Stimulated activated CD4-positive, alpha-beta T cell treated with anti-CD3 and anti-CD28 coated beads, Interleukin-2, amount 100 ng/mL, for 24 hours (primary cell): ENCODE results near the gene PLLP.

Experiments used
- DNase-seq, 2 donors: peaks; one replicate each; pipeline ENCODE4 v3.0.0-alpha.2; 2020

Gene PLLP

GRCh38 chr16:57284209-57284951, at the start of gene PLLP:
PLLP (minus strand) TSS chr16:57284672; CDS start chr16:57284540, 132 bp downstream.
- peak; percentile 59 to 60 for DNase-seq

GRCh38 chr16:57333402-57333801, 48.9 kb upstream of the PLLP start:
- no peak for DNase-seq

GRCh38 chr16:57331355-57331754, 46.9 kb upstream of the PLLP start:
- DNase-seq = no peak

- no peak for DNase-seq
Observed at GRCh38 chr16:57329718-57330327, 45.4 kb upstream of the PLLP start.

GRCh38 chr16:57325458-57325857, 41.0 kb upstream of the PLLP start:
- DNase-seq = no peak

- DNase-seq = no peak
Observed at GRCh38 chr16:57324749-57325148, 40.3 kb upstream of the PLLP start.

GRCh38 chr16:57319646-57320045, 35.2 kb upstream of the PLLP start:
- DNase-seq = no peak

GRCh38 chr16:57318240-57318970, 33.9 kb upstream of the PLLP start:
- DNase-seq = no peak

- no peak for DNase-seq
Observed at GRCh38 chr16:57316390-57317017, 32.0 kb upstream of the PLLP start.

- DNase-seq = no peak
Observed at GRCh38 chr16:57315416-57315815, 30.9 kb upstream of the PLLP start.

GRCh38 chr16:57314161-57314785, 29.8 kb upstream of the PLLP start:
- no peak for DNase-seq

- no peak for DNase-seq
Observed at GRCh38 chr16:57313509-57313908, 29.0 kb upstream of the PLLP start.

- DNase-seq = no peak
Observed at GRCh38 chr16:57310801-57311200, 26.3 kb upstream of the PLLP start.

GRCh38 chr16:57308041-57308440, 23.6 kb upstream of the PLLP start:
- DNase-seq = no peak

- no peak for DNase-seq
Observed at GRCh38 chr16:57307365-57307764, 22.9 kb upstream of the PLLP start.

- no peak for DNase-seq
Observed at GRCh38 chr16:57306676-57307341, 22.3 kb upstream of the PLLP start.

GRCh38 chr16:57305159-57305811, 20.8 kb upstream of the PLLP start:
- DNase-seq = no peak

- DNase-seq = no peak
Observed at GRCh38 chr16:57304169-57305061, 19.9 kb upstream of the PLLP start.

GRCh38 chr16:57303910-57304168, 19.4 kb upstream of the PLLP start:
- DNase-seq = no peak

- no peak for DNase-seq
Observed at GRCh38 chr16:57303021-57303909, 18.8 kb upstream of the PLLP start.
